GM21529 (cell line): ENCODE results near the gene CMIP.

Experiments used
- ATAC-seq: cut with Tn5 transposase; IDR thresholded peaks from one replicate; pipeline ENCODE4 v1.9.1; 2021; ENCODE audit not compliant: unreplicated experiment

CMIP gene

GRCh38 chr16:81692571-81692970 is 248.0 kb downstream of the CMIP start:
- no peak for ATAC-seq

- no peak for ATAC-seq
Observed at GRCh38 chr16:81693041-81693743, 248.6 kb downstream of the CMIP start.

GRCh38 chr16:81693744-81694303 is 249.2 kb downstream of the CMIP start:
- no peak for ATAC-seq

GRCh38 chr16:81694494-81695280 is 250.1 kb downstream of the CMIP start:
- no peak for ATAC-seq

- ATAC-seq, result no peak
Observed at GRCh38 chr16:81695321-81696165, 250.9 kb downstream of the CMIP start.

GRCh38 chr16:81696166-81696960 is 251.8 kb downstream of the CMIP start:
- ATAC-seq, result no peak

GRCh38 chr16:81696961-81697615 is 252.5 kb downstream of the CMIP start:
- ATAC-seq, result no peak

- ATAC-seq, result no peak
Observed at GRCh38 chr16:81697616-81698309, 253.2 kb downstream of the CMIP start.

GRCh38 chr16:81698310-81698641 is 253.7 kb downstream of the CMIP start:
- no peak for ATAC-seq

- no peak for ATAC-seq
Observed at GRCh38 chr16:81699596-81699995, 255.0 kb downstream of the CMIP start.

GRCh38 chr16:81700071-81700779 is 255.6 kb downstream of the CMIP start:
- ATAC-seq, result no peak

GRCh38 chr16:81700780-81701165 is 256.2 kb downstream of the CMIP start:
- ATAC-seq, result no peak

- no peak for ATAC-seq
Observed at GRCh38 chr16:81701296-81701970, 256.8 kb downstream of the CMIP start.

- ATAC-seq, result no peak
Observed at GRCh38 chr16:81702506-81702905, 257.9 kb downstream of the CMIP start.

- no peak for ATAC-seq
Observed at GRCh38 chr16:81703177-81704155, 258.9 kb downstream of the CMIP start.

- no peak for ATAC-seq
Observed at GRCh38 chr16:81705261-81705660, 260.7 kb downstream of the CMIP start.
